Measurements from ENCODE around the gene ZNF683.

Gene ZNF683

DNA sequence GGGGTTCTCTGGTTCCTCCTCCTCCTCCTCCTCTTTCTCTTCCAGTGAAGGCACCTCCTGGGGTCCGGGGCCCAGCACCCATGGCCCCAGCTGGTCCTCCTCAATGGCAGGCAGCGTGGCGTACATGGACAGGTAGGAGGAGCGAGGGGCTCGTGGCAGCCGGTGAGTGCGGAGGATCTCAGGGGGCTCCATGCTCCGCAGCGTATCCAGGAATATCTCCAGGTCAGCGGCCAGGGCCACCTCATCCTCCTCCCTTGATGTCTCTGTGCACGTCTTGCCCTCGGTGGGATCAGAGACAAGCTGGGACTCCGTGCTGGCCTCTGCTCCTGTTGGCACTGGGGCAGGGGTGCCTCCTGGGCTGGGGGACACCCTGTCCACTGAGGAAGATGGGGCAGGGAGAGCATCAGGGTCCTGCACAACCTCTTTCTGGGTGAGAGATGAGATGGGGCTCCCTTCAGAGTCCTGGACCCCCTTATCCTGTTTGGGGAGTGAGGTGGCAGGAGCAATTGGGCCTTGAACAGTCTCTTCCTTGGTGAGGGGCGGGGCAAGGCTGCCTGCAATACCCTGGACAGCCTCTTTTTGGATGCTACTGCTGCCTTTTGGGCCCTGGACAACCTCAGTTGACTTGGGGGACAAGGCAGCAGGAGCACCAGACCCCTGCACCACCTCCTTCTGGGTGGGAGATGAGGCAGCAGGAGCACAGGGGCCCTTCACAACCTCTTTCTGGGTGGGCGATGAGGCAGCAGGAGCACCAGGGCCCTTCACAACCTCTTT, 28.2 kb downstream of the ZNF683 start:
- no peak overlapping the region for H2BK15ac ChIP-seq (replicated peaks; ENCODE audit: low read depth)
- no peak overlapping the region for H4K8ac ChIP-seq (ENCODE audit: low read depth, low read length)
- no peak overlapping the region for H3K18ac ChIP-seq (ENCODE audit: low read length)
- H3K4me2 ChIP-seq (ENCODE audit: low read length) = no peak overlapping the region
- H3K9ac ChIP-seq (ENCODE audit: low read length) = no peak overlapping the region
- WGBS (ENCODE audit: extremely low coverage, insufficient coverage, low lambda C conversion rate) = no CpG with 5 or more reads among the region's 15 CpGs
- no peak overlapping the region for H3K56ac ChIP-seq (ENCODE audit: low read length)
- H3K79me1 ChIP-seq (ENCODE audit: low read length) = no peaks in the 10 kb centered on the region
- no peak overlapping the region for H2AK5ac ChIP-seq (ENCODE audit: low read length)
- no peaks in the 10 kb centered on the region for H3K4me1 ChIP-seq (ENCODE audit: control insufficient read depth, low read depth, low read length)
- H2BK120ac ChIP-seq (ENCODE audit: low read depth, low read length) = no peak overlapping the region
- H4K5ac ChIP-seq (ENCODE audit: low read length) = no peak overlapping the region
- no peak overlapping the region for H3K4ac ChIP-seq (ENCODE audit: low read depth, low read length)
- no peaks in the 10 kb centered on the region for H3K27me3 ChIP-seq (ENCODE audit: insufficient read depth, low read length, poor library complexity)
- no peak for DNase-seq
- no peaks in the 10 kb centered on the region for H3K36me3 ChIP-seq (ENCODE audit: control insufficient read depth, insufficient read depth, low read length)
- no peak overlapping the region for H2BK5ac ChIP-seq (ENCODE audit: low read length)
- no peak overlapping the region for H3K23ac ChIP-seq (ENCODE audit: low read length)
- H3K4me3 ChIP-seq (ENCODE audit: low read length) = no peak overlapping the region
- H3K79me2 ChIP-seq (ENCODE audit: control insufficient read depth, insufficient read depth, low read length) = no peaks in the 10 kb centered on the region
- no peak overlapping the region for H3K27ac ChIP-seq (ENCODE audit: low read depth, low read length)

DNA sequence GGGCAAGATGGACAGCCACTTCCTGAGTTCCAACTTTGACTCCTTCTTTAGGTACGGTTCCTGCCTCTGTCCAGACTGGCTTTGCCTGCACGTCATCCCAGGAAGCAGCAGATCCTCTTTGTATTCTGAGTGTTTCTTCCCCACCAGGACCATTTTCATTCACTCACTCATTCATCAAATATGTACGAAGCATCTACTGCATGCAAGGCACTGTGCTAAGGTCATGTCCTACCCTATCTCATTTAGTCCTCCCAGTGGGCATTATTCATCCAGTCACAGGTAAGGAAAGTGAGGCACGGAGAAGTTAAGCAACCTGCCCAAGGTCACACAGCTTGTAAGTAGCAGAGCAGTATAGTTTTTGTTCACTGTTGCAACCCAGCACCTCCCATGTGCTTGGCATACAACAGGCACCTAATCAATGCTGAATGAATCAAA, 32.5 kb downstream of the ZNF683 start:
- no peak overlapping the region for H3K27ac ChIP-seq (ENCODE audit: low read depth, low read length)
- no peak overlapping the region for H3K18ac ChIP-seq (ENCODE audit: low read length)
- H3K4ac ChIP-seq (ENCODE audit: low read depth, low read length) = no peak overlapping the region
- no peaks in the 10 kb centered on the region for H3K79me1 ChIP-seq (ENCODE audit: low read length)
- H2AK5ac ChIP-seq (ENCODE audit: low read length) = no peak overlapping the region
- no peaks in the 10 kb centered on the region for H3K27me3 ChIP-seq (ENCODE audit: insufficient read depth, low read length, poor library complexity)
- no peak overlapping the region for H3K4me2 ChIP-seq (ENCODE audit: low read length)
- H3K36me3 ChIP-seq (ENCODE audit: control insufficient read depth, insufficient read depth, low read length) = no peaks in the 10 kb centered on the region
- no peak overlapping the region for H3K56ac ChIP-seq (ENCODE audit: low read length)
- no peaks in the 10 kb centered on the region for H3K79me2 ChIP-seq (ENCODE audit: control insufficient read depth, insufficient read depth, low read length)
- WGBS (ENCODE audit: extremely low coverage, insufficient coverage, low lambda C conversion rate) = no CpG with 5 or more reads among the region's 4 CpGs
- H4K8ac ChIP-seq (ENCODE audit: low read depth, low read length) = no peak overlapping the region
- H2BK120ac ChIP-seq (ENCODE audit: low read depth, low read length) = no peak overlapping the region
- no peak for DNase-seq
- H3K23ac ChIP-seq (ENCODE audit: low read length) = no peak overlapping the region
- H3K4me3 ChIP-seq (ENCODE audit: low read length) = no peak overlapping the region
- H4K5ac ChIP-seq (ENCODE audit: low read length) = no peak overlapping the region
- no peak overlapping the region for H2BK5ac ChIP-seq (ENCODE audit: low read length)
- H3K9ac ChIP-seq (ENCODE audit: low read length) = no peak overlapping the region
- H2BK15ac ChIP-seq (replicated peaks; ENCODE audit: low read depth) = no peak overlapping the region
- no peaks in the 10 kb centered on the region for H3K4me1 ChIP-seq (ENCODE audit: control insufficient read depth, low read depth, low read length)

DNA sequence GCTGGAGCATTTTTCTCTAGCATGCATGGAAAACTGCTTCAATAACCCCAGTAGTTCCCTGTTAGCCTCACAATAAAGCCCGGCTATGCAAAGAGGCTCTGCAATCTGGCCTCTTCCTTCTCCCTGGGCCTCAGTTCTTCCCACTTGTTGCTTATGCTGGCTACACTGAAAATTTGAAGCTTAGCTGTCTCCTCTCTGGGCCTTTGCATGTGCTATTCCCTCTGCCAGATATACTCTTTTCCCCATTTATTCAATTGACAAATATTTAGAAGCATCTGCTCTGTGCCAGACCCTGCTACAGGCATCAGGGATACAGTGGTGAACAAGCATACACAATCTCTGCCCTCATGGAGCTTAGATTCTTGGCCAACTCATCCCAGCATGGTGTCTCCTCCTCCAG, 33.9 kb downstream of the ZNF683 start:
- Histone ChIP-seq H3K56ac (ENCODE audit: low read length) (no peak overlapping the region), H4K8ac (ENCODE audit: low read depth, low read length) (no peak overlapping the region), H3K27ac (ENCODE audit: low read depth, low read length) (no peak overlapping the region), H3K79me2 (ENCODE audit: control insufficient read depth, insufficient read depth, low read length) (no peaks in the 10 kb centered on the region), H3K36me3 (ENCODE audit: control insufficient read depth, insufficient read depth, low read length) (no peaks in the 10 kb centered on the region), H4K5ac (ENCODE audit: low read length) (no peak overlapping the region), H3K4me2 (ENCODE audit: low read length) (no peak overlapping the region), H3K27me3 (ENCODE audit: insufficient read depth, low read length, poor library complexity) (no peaks in the 10 kb centered on the region), H3K23ac (ENCODE audit: low read length) (no peak overlapping the region), H2BK15ac (replicated peaks; ENCODE audit: low read depth) (no peak overlapping the region), H3K4me3 (ENCODE audit: low read length) (no peak overlapping the region), H3K4ac (ENCODE audit: low read depth, low read length) (no peak overlapping the region), H3K4me1 (ENCODE audit: control insufficient read depth, low read depth, low read length) (no peaks in the 10 kb centered on the region), H2AK5ac (ENCODE audit: low read length) (no peak overlapping the region), H3K9ac (ENCODE audit: low read length) (no peak overlapping the region), H2BK5ac (ENCODE audit: low read length) (no peak overlapping the region), H3K79me1 (ENCODE audit: low read length) (no peaks in the 10 kb centered on the region), H2BK120ac (ENCODE audit: low read depth, low read length) (no peak overlapping the region), H3K18ac (ENCODE audit: low read length) (no peak overlapping the region)
- WGBS (ENCODE audit: extremely low coverage, insufficient coverage, low lambda C conversion rate) = no CpG with 5 or more reads among the region's 1 CpG
- no peak for DNase-seq

DNA sequence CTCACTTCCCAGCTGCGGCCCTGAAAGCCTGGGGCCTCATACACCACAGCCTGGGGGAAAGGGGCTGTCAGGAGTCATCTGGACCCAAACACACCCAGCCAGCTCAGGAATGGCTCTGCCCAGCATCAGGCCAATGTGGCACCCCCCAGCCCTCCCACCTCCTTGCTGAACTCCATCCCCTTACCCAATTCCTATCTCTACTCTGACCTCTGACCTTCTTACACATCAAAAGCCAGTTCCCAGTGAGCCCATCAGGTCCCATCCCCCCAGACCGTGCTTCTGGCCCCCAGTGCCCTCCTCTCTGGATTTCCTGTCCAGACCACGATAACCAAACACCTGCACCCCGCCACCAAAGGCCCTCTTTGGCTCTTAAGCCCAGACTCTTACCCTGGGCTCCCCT, 34.9 kb downstream of the ZNF683 start:
- Histone ChIP-seq H3K4me2 (ENCODE audit: low read length) (no peak overlapping the region), H3K23ac (ENCODE audit: low read length) (no peak overlapping the region), H2BK15ac (replicated peaks; ENCODE audit: low read depth) (no peak overlapping the region), H3K9ac (ENCODE audit: low read length) (no peak overlapping the region), H3K27ac (ENCODE audit: low read depth, low read length) (no peak overlapping the region), H3K79me2 (ENCODE audit: control insufficient read depth, insufficient read depth, low read length) (no peaks in the 10 kb centered on the region), H4K5ac (ENCODE audit: low read length) (no peak overlapping the region), H3K18ac (ENCODE audit: low read length) (no peak overlapping the region), H2BK5ac (ENCODE audit: low read length) (no peak overlapping the region), H3K79me1 (ENCODE audit: low read length) (no peaks in the 10 kb centered on the region), H3K4ac (ENCODE audit: low read depth, low read length) (no peak overlapping the region), H3K27me3 (ENCODE audit: insufficient read depth, low read length, poor library complexity) (no peaks in the 10 kb centered on the region), H3K4me1 (ENCODE audit: control insufficient read depth, low read depth, low read length) (no peaks in the 10 kb centered on the region), H3K36me3 (ENCODE audit: control insufficient read depth, insufficient read depth, low read length) (no peaks in the 10 kb centered on the region), H3K4me3 (ENCODE audit: low read length) (no peak overlapping the region), H2BK120ac (ENCODE audit: low read depth, low read length) (no peak overlapping the region), H2AK5ac (ENCODE audit: low read length) (no peak overlapping the region), H4K8ac (ENCODE audit: low read depth, low read length) (no peak overlapping the region), H3K56ac (ENCODE audit: low read length) (no peak overlapping the region)
- no CpG with 5 or more reads among the region's 4 CpGs for WGBS (ENCODE audit: extremely low coverage, insufficient coverage, low lambda C conversion rate)
- DNase-seq = no peak

DNA sequence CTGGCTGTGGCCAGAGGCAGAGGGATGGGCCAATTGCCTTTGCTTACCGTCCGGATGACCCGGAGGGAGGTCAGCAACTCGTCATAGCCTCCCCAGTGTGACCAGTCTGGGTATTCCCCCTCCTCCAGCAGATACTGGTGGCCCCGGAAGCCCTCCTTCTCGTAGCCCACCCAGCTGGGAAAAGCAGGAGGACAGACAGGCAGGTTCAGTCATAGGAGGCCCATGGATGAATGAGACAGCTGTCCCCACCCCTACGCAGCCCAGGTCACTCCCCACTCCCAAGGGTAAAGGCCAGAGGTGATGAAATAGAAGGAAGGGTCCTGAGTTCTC, 35.4 kb downstream of the ZNF683 start:
- H2BK5ac ChIP-seq (ENCODE audit: low read length) = no peak overlapping the region
- H3K56ac ChIP-seq (ENCODE audit: low read length) = no peak overlapping the region
- no peak overlapping the region for H3K23ac ChIP-seq (ENCODE audit: low read length)
- no peak overlapping the region for H2BK120ac ChIP-seq (ENCODE audit: low read depth, low read length)
- H2BK15ac ChIP-seq (replicated peaks; ENCODE audit: low read depth) = no peak overlapping the region
- no peaks in the 10 kb centered on the region for H3K79me2 ChIP-seq (ENCODE audit: control insufficient read depth, insufficient read depth, low read length)
- H3K4me1 ChIP-seq (ENCODE audit: control insufficient read depth, low read depth, low read length) = no peaks in the 10 kb centered on the region
- no peak overlapping the region for H3K4me3 ChIP-seq (ENCODE audit: low read length)
- H2AK5ac ChIP-seq (ENCODE audit: low read length) = no peak overlapping the region
- WGBS (ENCODE audit: extremely low coverage, insufficient coverage, low lambda C conversion rate) = no CpG with 5 or more reads among the region's 7 CpGs
- H4K5ac ChIP-seq (ENCODE audit: low read length) = no peak overlapping the region
- no peak overlapping the region for H3K4ac ChIP-seq (ENCODE audit: low read depth, low read length)
- H3K36me3 ChIP-seq (ENCODE audit: control insufficient read depth, insufficient read depth, low read length) = no peaks in the 10 kb centered on the region
- DNase-seq = no peak
- H3K18ac ChIP-seq (ENCODE audit: low read length) = no peak overlapping the region
- no peak overlapping the region for H3K4me2 ChIP-seq (ENCODE audit: low read length)
- H3K79me1 ChIP-seq (ENCODE audit: low read length) = no peaks in the 10 kb centered on the region
- no peak overlapping the region for H3K27ac ChIP-seq (ENCODE audit: low read depth, low read length)
- no peaks in the 10 kb centered on the region for H3K27me3 ChIP-seq (ENCODE audit: insufficient read depth, low read length, poor library complexity)
- no peak overlapping the region for H3K9ac ChIP-seq (ENCODE audit: low read length)
- no peak overlapping the region for H4K8ac ChIP-seq (ENCODE audit: low read depth, low read length)
